Tibial artery (tissue), 4 donors: Measurements from ENCODE around the gene SLC26A5.

Experiments
- DNase-seq, 2 donors: peaks; one replicate each; pipeline ENCODE4 v3.0.0-alpha.2; 2019
- H3K27ac ChIP-seq, 2 donors: fragments of 200-600 bp; sonication (generic) in 1 of 2; 1 replicate in 1 of 2; 2 replicates in 1 of 2; pipeline ENCODE4 v1.5.1; 2018 to 2019; ENCODE audit warnings: mild to moderate bottlenecking in 1 of 2
- H3K27me3 ChIP-seq, 2 donors: fragments of 200-600 bp; sonication (generic) in 1 of 2; one replicate each; pipeline versions ENCODE4 v1.5.1 to v1.6.0; 2016 to 2019
- H3K36me3 ChIP-seq, 3 donors: fragments of 200-600 bp; sonication (generic) in 2 of 3; one replicate each; pipeline ENCODE4 v1.5.1; 2016 to 2019; ENCODE audit warnings: mild to moderate bottlenecking in 2 of 3
- H3K4me1 ChIP-seq, 4 donors: fragments of 200-600 bp; sonication (generic) in 2 of 4; 1 replicate in 3 of 4; 2 replicates in 1 of 4; pipeline ENCODE4 v1.5.1; 2016 to 2019
- H3K4me3 ChIP-seq, 2 donors: fragments of 200-600 bp; sonication (generic) in 1 of 2; 1 replicate in 1 of 2; 2 replicates in 1 of 2; pipeline ENCODE4 v1.5.1; 2018 to 2019; ENCODE audit warnings: mild to moderate bottlenecking in 2 of 2
- H3K9me3 ChIP-seq, 3 donors: fragments of 200-600 bp; sonication (generic) in 1 of 3; one replicate each; pipeline ENCODE4 v1.5.1; 2016 to 2019
- intact Hi-C: fragments of 100-400 bp; cut with DNase I; formaldehyde crosslinking; loops from one replicate; pipeline ENCODE4 v1.15.0; 2023; ENCODE audit warnings: low total_unique reads
- TF ChIP-seq, protein P1 (sequence below), 2 experiments: fragments of 200-600 bp in 1 of 2; fragments of 450-650 bp in 1 of 2; IDR thresholded peaks; one replicate each; pipeline ENCODE4 v1.5.1; 2017 to 2019; ENCODE audit warnings: antibody characterized with exemption in 2 of 2, mild to moderate bottlenecking in 1 of 2, moderate library complexity in 1 of 2

Gene SLC26A5

DNA sequence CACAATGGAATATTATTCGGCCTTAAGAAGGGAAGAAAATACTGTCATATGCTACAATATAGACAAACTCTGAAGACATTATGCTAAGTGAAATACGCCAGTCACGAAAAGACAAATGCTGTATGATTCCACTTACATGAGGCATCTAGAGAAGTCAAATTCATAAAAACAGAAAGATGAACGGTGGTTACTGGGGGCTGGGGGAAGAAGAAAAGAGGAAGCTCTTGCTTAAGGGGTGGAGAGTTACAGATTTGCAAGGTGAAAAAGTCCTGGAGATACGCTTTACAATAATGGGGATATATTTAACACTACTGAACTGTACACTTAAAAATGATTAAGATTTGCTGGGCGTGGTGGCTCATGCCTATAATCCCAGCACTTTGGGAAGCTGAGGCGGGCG, 49.5 kb downstream of the SLC26A5 start:
- no peaks in the 10 kb centered on the region for H3K4me1 ChIP-seq
- DNase-seq: no peak
- no peaks in the 10 kb centered on the region for H3K27me3 ChIP-seq
- no peaks in the 10 kb centered on the region for H3K36me3 ChIP-seq
- no peak overlapping the region for H3K4me3 ChIP-seq
- TF ChIP-seq, protein P1, sequence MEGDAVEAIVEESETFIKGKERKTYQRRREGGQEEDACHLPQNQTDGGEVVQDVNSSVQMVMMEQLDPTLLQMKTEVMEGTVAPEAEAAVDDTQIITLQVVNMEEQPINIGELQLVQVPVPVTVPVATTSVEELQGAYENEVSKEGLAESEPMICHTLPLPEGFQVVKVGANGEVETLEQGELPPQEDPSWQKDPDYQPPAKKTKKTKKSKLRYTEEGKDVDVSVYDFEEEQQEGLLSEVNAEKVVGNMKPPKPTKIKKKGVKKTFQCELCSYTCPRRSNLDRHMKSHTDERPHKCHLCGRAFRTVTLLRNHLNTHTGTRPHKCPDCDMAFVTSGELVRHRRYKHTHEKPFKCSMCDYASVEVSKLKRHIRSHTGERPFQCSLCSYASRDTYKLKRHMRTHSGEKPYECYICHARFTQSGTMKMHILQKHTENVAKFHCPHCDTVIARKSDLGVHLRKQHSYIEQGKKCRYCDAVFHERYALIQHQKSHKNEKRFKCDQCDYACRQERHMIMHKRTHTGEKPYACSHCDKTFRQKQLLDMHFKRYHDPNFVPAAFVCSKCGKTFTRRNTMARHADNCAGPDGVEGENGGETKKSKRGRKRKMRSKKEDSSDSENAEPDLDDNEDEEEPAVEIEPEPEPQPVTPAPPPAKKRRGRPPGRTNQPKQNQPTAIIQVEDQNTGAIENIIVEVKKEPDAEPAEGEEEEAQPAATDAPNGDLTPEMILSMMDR (IDR thresholded peaks at IDR 0.05): no peak
- H3K9me3 ChIP-seq: no peaks in the 10 kb centered on the region
- H3K27ac ChIP-seq: no peak overlapping the region
- intact Hi-C loops: no loop called here

GRCh38 chr7:103395071-103395470, 50.9 kb downstream of the SLC26A5 start:
- H3K36me3 ChIP-seq: no peaks in the 10 kb centered on the region

GRCh38 chr7:103394566-103394965, 51.4 kb downstream of the SLC26A5 start:
- H3K27me3 ChIP-seq: no peaks in the 10 kb centered on the region
- no peak for DNase-seq
- TF ChIP-seq, protein P1 (IDR thresholded peaks at IDR 0.05): no peak
- no peaks in the 10 kb centered on the region for H3K36me3 ChIP-seq
- no peak overlapping the region for H3K4me3 ChIP-seq
- H3K9me3 ChIP-seq: no peaks in the 10 kb centered on the region
- H3K27ac ChIP-seq: no peak overlapping the region
- no peaks in the 10 kb centered on the region for H3K4me1 ChIP-seq
- intact Hi-C loops: no loop called here

More at GRCh38 chr7:103395071-103395470, 50.9 kb downstream of the SLC26A5 start:
- intact Hi-C loops: no loop called here
- H3K27me3 ChIP-seq: no peaks in the 10 kb centered on the region
- no peak overlapping the region for H3K27ac ChIP-seq
- H3K4me1 ChIP-seq: no peaks in the 10 kb centered on the region
- H3K4me3 ChIP-seq: no peak overlapping the region
- DNase-seq: no peak
- TF ChIP-seq, protein P1 (IDR thresholded peaks at IDR 0.05): no peak
- H3K9me3 ChIP-seq: no peaks in the 10 kb centered on the region

DNA sequence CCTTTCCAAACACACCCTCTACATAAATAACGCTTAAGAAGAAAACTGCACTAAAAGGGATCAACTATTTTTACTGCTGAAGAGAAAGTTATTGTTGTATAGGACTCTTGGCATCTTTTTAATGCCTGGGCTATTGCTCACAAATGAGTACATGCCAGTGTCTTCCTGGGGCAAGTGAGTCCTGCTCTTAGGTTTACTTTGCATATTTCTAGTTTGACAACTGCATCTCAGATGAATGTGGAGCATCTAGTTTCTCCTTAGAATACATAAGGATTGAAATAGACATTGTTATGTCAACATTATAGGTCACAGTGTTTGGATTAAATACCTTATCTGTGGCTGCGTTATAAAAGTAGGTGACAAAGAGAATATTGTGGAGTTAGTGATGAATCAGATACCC, 54.0 kb downstream of the SLC26A5 start:
- no peaks in the 10 kb centered on the region for H3K9me3 ChIP-seq
- DNase-seq: no peak
- H3K4me3 ChIP-seq: no peak overlapping the region
- intact Hi-C loops: no loop called here
- no peak overlapping the region for H3K27ac ChIP-seq
- no peaks in the 10 kb centered on the region for H3K27me3 ChIP-seq
- no peaks in the 10 kb centered on the region for H3K4me1 ChIP-seq
- TF ChIP-seq, protein P1 (IDR thresholded peaks at IDR 0.05): no peak
- no peaks in the 10 kb centered on the region for H3K36me3 ChIP-seq

DNA sequence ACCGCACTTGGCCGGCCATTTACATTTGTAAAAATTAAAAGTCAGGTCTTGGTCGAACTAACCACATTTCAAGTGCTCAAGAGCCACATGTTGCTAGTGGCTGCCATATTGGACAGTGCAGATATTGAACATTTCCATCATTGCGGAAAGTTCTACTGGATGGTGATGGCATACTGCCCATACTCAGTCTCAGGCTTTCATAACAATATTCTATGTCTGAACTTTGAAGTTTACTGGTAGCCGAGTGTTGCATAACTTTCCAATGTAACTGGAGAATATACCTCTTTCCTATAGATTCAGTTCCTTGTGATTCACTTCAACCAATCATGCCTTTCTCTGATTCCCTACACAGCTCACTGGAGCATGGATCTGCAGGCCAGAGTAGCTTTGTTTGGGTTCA, 54.9 kb downstream of the SLC26A5 start:
- TF ChIP-seq, protein P1 (IDR thresholded peaks at IDR 0.05): no peak
- no peak for DNase-seq
- H3K27ac ChIP-seq: no peak overlapping the region

GRCh38 chr7:103389263-103389662, 56.7 kb downstream of the SLC26A5 start:
- no peak for DNase-seq
- H3K4me1 ChIP-seq: no peaks in the 10 kb centered on the region
- intact Hi-C loops: no loop called here
- TF ChIP-seq, protein P1 (IDR thresholded peaks at IDR 0.05): no peak
- no peaks in the 10 kb centered on the region for H3K9me3 ChIP-seq
- no peak overlapping the region for H3K4me3 ChIP-seq
- no peak overlapping the region for H3K27ac ChIP-seq
- H3K27me3 ChIP-seq: no peaks in the 10 kb centered on the region
- H3K36me3 ChIP-seq: no peaks in the 10 kb centered on the region

More for the DNA sequence above, 54.9 kb downstream of the SLC26A5 start:
- Histone ChIP-seq H3K9me3 (no peaks in the 10 kb centered on the region), H3K36me3 (no peaks in the 10 kb centered on the region), H3K4me3 (no peak overlapping the region), H3K4me1 (no peaks in the 10 kb centered on the region), H3K27me3 (no peaks in the 10 kb centered on the region)
- intact Hi-C loops: no loop called here
